H1 (cell line): Measurements from ENCODE around the gene POLR2F. TPM values are rescaled to one million over a fixed set of nuclear protein-coding genes. Genes with fewer than 3 reads are reported as not detected.

Experiments used
- CTCF ChIA-PET: fragments of 300-600 bp; sonication (Branson Sonifier 250); formaldehyde crosslinking; loops from one replicate; lab custom pipeline; 2021; ENCODE audit not compliant: partially characterized antibody; lab: Charles Lee
- POLR2A ChIA-PET: fragments of 300-600 bp; sonication (Branson Sonifier 250); formaldehyde crosslinking; loops from one replicate; lab custom pipeline; 2021; ENCODE audit warnings: inconsistent platforms; ENCODE audit not compliant: partially characterized antibody; lab: Charles Lee
- DNase-seq, 2 experiments: peaks; one replicate each; pipeline versions ENCODE4 v3.0.0 to v3.0.0-alpha.2; 2010 to 2022; ENCODE audit warnings: low spot score in 2 of 2, low read depth in 1 of 2, mixed read lengths in 1 of 2
- FAIRE-seq: peaks from 2 replicates; lab custom pipeline; 2011; peaks lifted over from hg19 to GRCh38; lab: Jason Lieb, UNC
- H2AFZ ChIP-seq: 2 replicates; pipeline ENCODE4 v1.8.1; 2012; ENCODE audit warnings: low read length, inconsistent platforms
- H2AK5ac ChIP-seq: 2 replicates; pipeline ENCODE4 v1.6.1; 2013; ENCODE audit warnings: low read depth, low read length
- H2BK120ac ChIP-seq: replicated peaks from 2 replicates; pipeline ENCODE3; 2013; ENCODE audit warnings: low read depth, low read length, inconsistent platforms
- H2BK12ac ChIP-seq: 2 replicates; pipeline ENCODE4 v1.6.1; 2013; ENCODE audit warnings: low read depth, low read length
- H2BK15ac ChIP-seq: 2 replicates; pipeline ENCODE4 v1.6.1; 2013; ENCODE audit warnings: low read length
- H2BK20ac ChIP-seq: 2 replicates; pipeline ENCODE4 v1.6.1; 2013; ENCODE audit warnings: low read length
- H2BK5ac ChIP-seq: 2 replicates; pipeline ENCODE4 v1.6.1; 2013; ENCODE audit warnings: low read depth, low read length
- H3K14ac ChIP-seq: 2 replicates; pipeline ENCODE4 v1.6.1; 2013; ENCODE audit warnings: inconsistent platforms; ENCODE audit not compliant: insufficient read length
- H3K18ac ChIP-seq: 2 replicates; pipeline ENCODE4 v1.6.1; 2013; ENCODE audit warnings: low read length; ENCODE audit errors: extremely low read depth
- H3K23ac ChIP-seq: 2 replicates; pipeline ENCODE4 v1.6.1; 2013; ENCODE audit warnings: inconsistent platforms; ENCODE audit not compliant: insufficient read length
- H3K23me2 ChIP-seq: 2 replicates; pipeline ENCODE4 v1.6.1; 2013; ENCODE audit warnings: low read depth, low read length
- H3K27ac ChIP-seq: 2 replicates; pipeline ENCODE4 v1.6.1; 2011; ENCODE audit warnings: low read depth, low read length, inconsistent platforms
- H3K27me3 ChIP-seq, 4 experiments: replicated peaks in 1 of 4; 1 replicate in 1 of 4; 2 replicates in 3 of 4; pipeline versions ENCODE4 v1.6.1 to v1.8.1; 2011 to 2013; ENCODE audit warnings: low read length in 3 of 4, mild to moderate bottlenecking in 3 of 4, inconsistent platforms in 2 of 4, mixed read lengths in 2 of 4, moderate library complexity in 1 of 4; ENCODE audit not compliant: control insufficient read depth in 3 of 4, insufficient read depth in 3 of 4; ENCODE audit errors: extremely low read depth in 1 of 4
- H3K36me3 ChIP-seq, 4 experiments: 2 replicates each; pipeline versions ENCODE4 v1.6.1 to v1.8.1; 2011 to 2013; ENCODE audit warnings: mild to moderate bottlenecking in 4 of 4, low read length in 3 of 4, moderate library complexity in 2 of 4, control low read depth in 1 of 4, inconsistent platforms in 1 of 4; ENCODE audit not compliant: insufficient read depth in 4 of 4, control insufficient read depth in 2 of 4
- H3K4ac ChIP-seq: replicated peaks from 2 replicates; pipeline ENCODE3; 2013; ENCODE audit warnings: low read length, low read depth, mixed read lengths, inconsistent platforms; ENCODE audit not compliant: insufficient read length
- H3K4me1 ChIP-seq, 4 experiments: replicated peaks in 1 of 4; 1 replicate in 1 of 4; 2 replicates in 3 of 4; pipeline versions ENCODE4 v1.6.1 to v1.8.1; 2011 to 2013; ENCODE audit warnings: low read length in 3 of 4, inconsistent platforms in 2 of 4, mixed read lengths in 1 of 4; ENCODE audit not compliant: insufficient read depth in 4 of 4, control insufficient read depth in 3 of 4
- H3K4me2 ChIP-seq, 2 experiments: 2 replicates each; pipeline versions ENCODE4 v1.6.1 to v1.8.1; 2011 to 2013; ENCODE audit warnings: low read depth in 2 of 2, low read length in 2 of 2, control low read depth in 1 of 2, inconsistent platforms in 1 of 2, mild to moderate bottlenecking in 1 of 2; ENCODE audit not compliant: insufficient read depth in 1 of 2
- H3K4me3 ChIP-seq, 4 experiments: fragments of 200-600, 300-600 bp in 1 of 4; sonication (generic), shearing (Covaris generic), sonication (Bioruptor Twin) in 1 of 4; 2 replicates each; pipeline versions ENCODE4 v1.5.1 to v1.8.1; 2011 to 2016; ENCODE audit warnings: low read length in 4 of 4, low read depth in 3 of 4, control low read depth in 2 of 4, inconsistent platforms in 2 of 4, mild to moderate bottlenecking in 2 of 4, mixed read lengths in 1 of 4, moderate library complexity in 1 of 4; ENCODE audit not compliant: insufficient read depth in 2 of 4; ENCODE audit errors: extremely low read depth in 1 of 4
- H3K56ac ChIP-seq: replicated peaks from 2 replicates; pipeline ENCODE3; 2013; ENCODE audit warnings: low read depth, mild to moderate bottlenecking, mixed read lengths, low read length, inconsistent platforms; ENCODE audit not compliant: insufficient read length
- H3K79me1 ChIP-seq: 2 replicates; pipeline ENCODE4 v1.6.1; 2013; ENCODE audit warnings: low read depth, low read length, control low read depth
- H3K79me2 ChIP-seq, 2 experiments: 2 replicates each; pipeline versions ENCODE4 v1.6.1 to v1.8.1; 2012 to 2013; ENCODE audit warnings: low read length in 2 of 2, mild to moderate bottlenecking in 2 of 2, inconsistent platforms in 1 of 2; ENCODE audit not compliant: insufficient read depth in 2 of 2, control insufficient read depth in 1 of 2
- H3K9ac ChIP-seq, 4 experiments: replicated peaks in 1 of 4; 1 replicate in 1 of 4; 2 replicates in 3 of 4; pipeline versions ENCODE4 v1.6.1 to v1.8.1; 2011 to 2013; ENCODE audit warnings: low read depth in 3 of 4, low read length in 3 of 4, control low read depth in 2 of 4, mild to moderate bottlenecking in 2 of 4, moderate library complexity in 2 of 4, inconsistent platforms in 1 of 4; ENCODE audit errors: extremely low read depth in 1 of 4
- H3K9me3 ChIP-seq, 2 experiments: 2 replicates each; pipeline versions ENCODE4 v1.6.1 to v1.8.1; 2012 to 2013; ENCODE audit warnings: mild to moderate bottlenecking in 2 of 2, moderate library complexity in 2 of 2, control low read depth in 1 of 2, inconsistent platforms in 1 of 2, low read depth in 1 of 2, low read length in 1 of 2, mixed read lengths in 1 of 2; ENCODE audit not compliant: insufficient read depth in 2 of 2
- H4K20me1 ChIP-seq, 2 experiments: replicated peaks in 1 of 2; 2 replicates each; pipeline versions ENCODE3 to v1.8.1; 2011 to 2013; ENCODE audit warnings: inconsistent platforms in 2 of 2, low read length in 2 of 2, mild to moderate bottlenecking in 1 of 2; ENCODE audit not compliant: insufficient read depth in 2 of 2, control insufficient read depth in 1 of 2
- H4K5ac ChIP-seq: 2 replicates; pipeline ENCODE4 v1.6.1; 2013; ENCODE audit warnings: low read length, low read depth, mixed read lengths, inconsistent platforms; ENCODE audit not compliant: insufficient read length
- H4K8ac ChIP-seq: 2 replicates; pipeline ENCODE4 v1.8.0; 2013; ENCODE audit warnings: mild to moderate bottlenecking, moderate library complexity, low read length, inconsistent platforms; ENCODE audit not compliant: insufficient read depth; ENCODE audit errors: extremely low read depth
- H4K91ac ChIP-seq: replicated peaks from 2 replicates; pipeline ENCODE3; 2013; ENCODE audit warnings: low read length, mixed read lengths, inconsistent platforms; ENCODE audit not compliant: insufficient read length
- ASH2L ChIP-seq: fragments of 200-600, 300-600 bp; sonication (generic); IDR thresholded peaks from one replicate; pipeline ENCODE4 v1.7.1; 2017; ENCODE audit warnings: low read length
- BCL11A ChIP-seq, 2 experiments: IDR thresholded peaks; one replicate each; pipeline ENCODE4 v1.6.1; 2011; ENCODE audit warnings: low read depth in 2 of 2, low read length in 2 of 2, mild to moderate bottlenecking in 2 of 2
- CBX5 ChIP-seq: fragments of 300-800, 300-1000 bp; sonication (generic); IDR thresholded peaks from 2 replicates; pipeline ENCODE4 v1.7.1; 2016; ENCODE audit warnings: antibody characterized with exemption, low read length, low read depth
- CHD2 ChIP-seq: IDR thresholded peaks from 2 replicates; pipeline ENCODE4 v1.6.1; 2012; ENCODE audit warnings: low read length, improper control_type of control experiment
- EGR1 ChIP-seq: IDR thresholded peaks from 2 replicates; pipeline ENCODE4 v1.6.1; 2011; ENCODE audit warnings: low read depth, low read length, borderline replicate concordance
- JUND ChIP-seq: IDR thresholded peaks from 2 replicates; pipeline ENCODE4 v1.6.1; 2011; ENCODE audit warnings: mild to moderate bottlenecking, improper control_type of control experiment, low read length
- KDM1A ChIP-seq: fragments of 200-600, 300-600 bp; sonication (generic); IDR thresholded peaks from 2 replicates; pipeline ENCODE4 v1.7.1; 2016; ENCODE audit warnings: mild to moderate bottlenecking, low read length, borderline replicate concordance
- NANOG ChIP-seq: IDR thresholded peaks from 2 replicates; pipeline ENCODE4 v1.6.1; 2011; ENCODE audit warnings: low read length, low read depth, mild to moderate bottlenecking, inconsistent platforms; ENCODE audit not compliant: insufficient read depth, poor library complexity, severe bottlenecking
- POLR2A ChIP-seq, 2 experiments: IDR thresholded peaks; 1 replicate in 1 of 2; 2 replicates in 1 of 2; pipeline ENCODE4 v1.6.1; 2011; ENCODE audit warnings: low read depth in 2 of 2, low read length in 2 of 2, mild to moderate bottlenecking in 2 of 2; ENCODE audit errors: control extremely low read depth in 1 of 2
- SIN3A ChIP-seq, 2 experiments: IDR thresholded peaks in 1 of 2; conservative IDR thresholded peaks in 1 of 2; 2 replicates each; pipeline ENCODE4 v1.6.1; 2011 to 2012; ENCODE audit warnings: low read length in 2 of 2, improper control_type of control experiment in 1 of 2, low read depth in 1 of 2, mild to moderate bottlenecking in 1 of 2
- SIRT6 ChIP-seq: IDR thresholded peaks from one replicate; pipeline ENCODE4 v1.7.1; 2012; ENCODE audit warnings: low read length, inconsistent platforms
- WGBS, 2 experiments: shearing (Covaris generic) in 1 of 2; methylation state at CpG; one replicate each; pipeline versions ENCODE4 v1.1.6 to v1.1.7; 2013 to 2015; ENCODE audit warnings: low lambda C conversion rate in 2 of 2, mixed read lengths in 2 of 2, inconsistent platforms in 1 of 2, low coverage in 1 of 2, missing lambda C conversion rate in 1 of 2; ENCODE audit not compliant: insufficient replicate concordance in 2 of 2, insufficient coverage in 1 of 2, insufficient read length in 1 of 2; ENCODE audit errors: extremely low coverage in 1 of 2, missing lambda C conversion rate in 1 of 2; 5-methylcytosine and 5-hydroxymethylcytosine counted together
- polyA plus RNA-seq, 7 experiments: library from polyadenylated mRNA; depleted of rRNA in 3 of 7; stranded (reverse) in 5 of 7; unstranded in 2 of 7; fragments of >200 nt in 5 of 7; fragments of 200-250 nt in 2 of 7; gene quantifications; 1 replicate in 5 of 7; 2 replicates in 1 of 7; 4 replicates in 1 of 7; pipeline versions ENCODE4 v1.2.1 to v1.2.3, GENCODE V29; 2011 to 2013; ENCODE audit warnings: missing spikeins in 2 of 7, mixed read lengths in 2 of 7
- total RNA-seq: library from RNA; stranded (reverse); fragmentation: NEBNext Ultra II Directional; extraction: Animal tissue kit (Norgen Biotek cat#: 25700); gene quantifications from 2 replicates; pipeline ENCODE4 v1.2.1, GENCODE V29; 2021
- TF ChIP-seq, protein P1 (sequence below): IDR thresholded peaks from 2 replicates; pipeline ENCODE4 v1.6.1; 2012; ENCODE audit warnings: inconsistent platforms
- TF ChIP-seq, protein P2 (sequence below): IDR thresholded peaks from 2 replicates; pipeline ENCODE4 v1.6.1; 2011; ENCODE audit warnings: low read depth, mild to moderate bottlenecking, low read length; ENCODE audit not compliant: insufficient read depth

The POLR2F gene
- total and polyA plus RNA-seq, 2 of the 8 experiments (the other 6 are each of a cell fraction or from before 2014, with no cell fraction given) = 150 to 176 TPM

GRCh38 chr22:37909766-37910165 is 43.7 kb upstream of the POLR2F start:
- H3K79me2 ChIP-seq = peaks cover 0 to 12% of the 10 kb centered on the region in 2 experiments; a peak in 1 of 4 replicates
- CTCF ChIA-PET = interaction anchor here (1.2 to 4.2 kb wide), 5 partner anchors 10 to 24 kb away, joined by 4 to 27 read pairs (median 6); no protein-coding TSS in a partner anchor
- no peak overlapping the region for H3K4me2 ChIP-seq
- TF ChIP-seq CHD2 (no peak), KDM1A (no peak), JUND (no peak), POLR2A (IDR thresholded peaks at IDR 0.05; ENCODE audit: control extremely low read depth in 1 of 2, low read depth in 2 of 2, low read length in 2 of 2) (no peak), CBX5 (no peak), NANOG (no peak), EGR1 (no peak), ASH2L (no peak), SIRT6 (no peak), SIN3A (conservative IDR thresholded peaks at IDR 0.05 in 1 of 2, IDR thresholded peaks at IDR 0.05 in 1 of 2; ENCODE audit: low read depth in 1 of 2, low read length in 2 of 2) (no peak), BCL11A (IDR thresholded peaks at IDR 0.05; ENCODE audit: low read depth in 2 of 2, low read length in 2 of 2) (no peak)
- TF ChIP-seq, protein P1, sequence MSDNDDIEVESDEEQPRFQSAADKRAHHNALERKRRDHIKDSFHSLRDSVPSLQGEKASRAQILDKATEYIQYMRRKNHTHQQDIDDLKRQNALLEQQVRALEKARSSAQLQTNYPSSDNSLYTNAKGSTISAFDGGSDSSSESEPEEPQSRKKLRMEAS = no peak
- TF ChIP-seq, protein P2, sequence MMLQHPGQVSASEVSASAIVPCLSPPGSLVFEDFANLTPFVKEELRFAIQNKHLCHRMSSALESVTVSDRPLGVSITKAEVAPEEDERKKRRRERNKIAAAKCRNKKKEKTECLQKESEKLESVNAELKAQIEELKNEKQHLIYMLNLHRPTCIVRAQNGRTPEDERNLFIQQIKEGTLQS = no peak

More at GRCh38 chr22:37909766-37910165, 43.7 kb upstream of the POLR2F start:
- H3K23me2 ChIP-seq = peaks cover 9% of the 10 kb centered on the region; the same call in 1 of the 2 replicates
- H3K27me3 ChIP-seq = no peaks in the 10 kb centered on the region
- H3K9me3 ChIP-seq = no peaks in the 10 kb centered on the region
- POLR2A ChIA-PET = interaction anchor here (0.6 to 8.7 kb wide), 6 partner anchors 6 to 43 kb away, joined by 3 to 150 read pairs (median 4); partner anchors contain the start of genes C22orf23, MICALL1 and POLR2F
- no peak overlapping the region for H4K5ac ChIP-seq
- no peak overlapping the region for H3K9ac ChIP-seq
- H4K91ac ChIP-seq = no peak overlapping the region
- peaks cover 0 to 4% of the 10 kb centered on the region in 2 experiments for H4K20me1 ChIP-seq
- no peak overlapping the region; the same call in 1 of the 2 replicates for H4K8ac ChIP-seq
- no peak overlapping the region for H3K23ac ChIP-seq
- no peak overlapping the region for H3K18ac ChIP-seq
- H3K4me3 ChIP-seq = no peak overlapping the region
- 93% methylated on average over 7 of the region's 7 CpGs; no CpG with 5 or more reads in 1 of the 2 experiments for WGBS, 2 experiments
- no peak overlapping the region for H3K27ac ChIP-seq
- no peak for FAIRE-seq
- no peak overlapping the region for H3K14ac ChIP-seq
- peaks cover 0 to 29% (median 21%) of the 10 kb centered on the region in 4 experiments; a peak in 6 of 7 replicates for H3K4me1 ChIP-seq
- no peak overlapping the region for H3K56ac ChIP-seq
- no peak overlapping the region for H2BK12ac ChIP-seq
- peaks cover 9% of the 10 kb centered on the region for H3K79me1 ChIP-seq
- no peak overlapping the region for H2BK5ac ChIP-seq
- H2BK15ac ChIP-seq = no peak overlapping the region
- H2AFZ ChIP-seq = no peak overlapping the region
- H2BK120ac ChIP-seq = no peak overlapping the region
- H2AK5ac ChIP-seq = 0 out of 2 replicates have a peak overlapping the region, but pooled peaks have one; percentile 39
- H3K36me3 ChIP-seq = peaks cover 0 to 5% (median 0%) of the 10 kb centered on the region in 4 experiments; a peak in 2 of 8 replicates
- H2BK20ac ChIP-seq = no peak overlapping the region
- DNase-seq = no peak
- no peak overlapping the region for H3K4ac ChIP-seq
